Stimulated activated CD4-positive, alpha-beta T cell treated with anti-CD3 and anti-CD28 coated beads, Interleukin-1b, Interleukin-23, amount 100 ng/mL, for 48 hours (primary cell): ENCODE data around the gene MALRD1.

ENCODE experiments used
- DNase-seq: peaks from one replicate; pipeline ENCODE4 v3.0.0-alpha.2; 2020

MALRD1 gene

DNA sequence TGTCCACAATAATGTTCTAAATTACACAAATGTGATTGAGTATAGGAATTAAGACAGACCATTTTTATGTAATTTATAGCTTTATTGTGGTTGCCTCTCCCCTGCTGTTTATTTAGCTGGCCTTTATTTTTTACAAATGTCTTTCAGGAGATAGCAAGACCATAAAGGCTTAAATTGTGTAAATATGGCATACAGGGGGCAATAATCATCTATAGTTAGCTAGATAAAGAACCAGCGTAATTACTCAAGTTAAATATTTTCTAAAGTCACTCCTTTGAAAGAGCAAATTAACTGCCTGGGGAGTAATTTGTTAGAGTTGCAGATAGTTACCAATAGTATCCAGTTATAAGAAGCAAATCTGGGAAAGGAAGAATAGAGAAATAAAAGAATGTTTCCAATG lies at the start of gene MALRD1:
Gene MALRD1 (plus strand): TSS at position 313 of the 400 bp plus-strand sequence. CDS start 138 bp downstream, outside the sequence.
- no peak for DNase-seq

- DNase-seq = no peak
Measured at GRCh38 chr10:19003341-19003740, 45.3 kb upstream of the MALRD1 start.

DNA sequence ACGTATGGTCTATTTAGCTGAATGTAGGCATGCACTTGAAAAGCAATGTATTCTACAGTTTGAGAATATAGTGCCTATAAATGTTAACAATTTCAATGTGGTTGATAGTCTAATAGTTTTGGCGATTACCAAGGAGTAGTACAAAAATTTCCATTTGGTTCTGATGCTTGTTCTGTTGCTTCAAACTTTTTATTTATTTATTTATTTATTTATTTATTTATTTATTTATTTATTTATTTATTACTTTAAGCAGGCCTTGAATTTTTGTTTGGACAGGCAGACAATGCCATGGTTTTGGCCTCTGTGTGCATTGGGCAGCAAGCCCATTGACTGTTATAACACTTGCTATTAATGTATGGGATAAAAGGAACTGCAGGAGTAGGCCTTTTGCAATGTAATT lies 36.5 kb upstream of the MALRD1 start:
- DNase-seq = no peak

- DNase-seq = no peak
Measured at GRCh38 chr10:19014034-19014433, 34.6 kb upstream of the MALRD1 start.

DNA sequence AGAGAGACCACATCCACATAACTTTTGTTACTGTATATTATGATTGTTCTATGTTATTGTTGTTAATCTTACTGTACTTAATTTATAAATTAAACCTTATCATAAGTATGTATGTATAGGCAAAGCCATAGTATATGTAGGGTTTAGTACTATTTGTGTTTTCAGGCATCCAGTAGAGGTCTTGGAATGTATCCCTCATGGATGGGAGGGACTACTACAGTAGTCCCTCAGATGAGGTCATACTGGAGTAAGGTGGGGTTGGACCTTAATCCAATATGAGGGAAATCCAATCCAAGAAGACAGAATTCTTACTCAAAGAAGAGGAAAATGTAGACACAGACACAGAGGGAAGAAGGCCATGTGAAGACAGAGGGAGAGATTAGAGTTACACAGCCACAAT lies 34.1 kb upstream of the MALRD1 start:
- DNase-seq = no peak

DNA sequence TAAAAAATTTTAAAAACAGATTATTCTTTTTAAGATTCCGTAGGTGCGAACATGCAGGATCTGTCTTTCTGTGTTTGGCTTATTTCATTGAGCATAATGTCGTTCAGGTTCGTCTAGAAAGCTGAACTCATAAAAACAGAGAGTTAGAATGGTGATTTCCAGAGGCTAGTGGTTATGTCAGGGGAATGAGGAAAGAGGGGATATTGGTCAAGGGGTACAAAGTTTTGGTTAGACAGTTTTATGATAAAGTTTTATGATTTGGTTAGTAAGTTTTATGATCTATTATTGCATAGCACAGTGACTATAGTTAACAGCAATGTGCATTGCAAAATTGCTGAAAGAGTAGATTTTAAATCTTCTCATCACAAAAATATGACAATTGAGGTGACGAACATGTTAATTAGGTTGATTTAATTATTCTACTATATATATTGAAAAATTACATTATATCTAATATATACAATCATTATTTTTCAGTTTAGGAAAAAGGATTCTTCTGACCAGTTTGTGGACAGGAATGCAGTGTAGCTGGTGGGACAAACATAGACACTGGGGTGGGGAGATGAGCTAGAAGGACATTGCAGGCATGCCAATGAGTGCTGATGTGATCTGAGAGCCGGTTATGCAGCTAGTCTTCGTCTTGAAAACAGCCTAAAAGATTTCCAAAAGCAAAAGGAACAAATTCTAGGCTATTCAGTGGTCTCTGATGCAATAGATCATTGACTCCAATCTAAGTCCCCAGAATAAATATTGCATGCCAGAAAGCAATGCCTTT lies 31.3 kb upstream of the MALRD1 start:
- DNase-seq = no peak

- no peak for DNase-seq
Measured at GRCh38 chr10:19021162-19021561, 27.4 kb upstream of the MALRD1 start.

GRCh38 chr10:19024611-19025010 lies 24.0 kb upstream of the MALRD1 start:
- no peak for DNase-seq

GRCh38 chr10:19031763-19032162 lies 16.8 kb upstream of the MALRD1 start:
- DNase-seq = no peak

GRCh38 chr10:19033741-19034140 lies 14.9 kb upstream of the MALRD1 start:
- DNase-seq = no peak

GRCh38 chr10:19041171-19041570 lies 7.4 kb upstream of the MALRD1 start:
- no peak for DNase-seq

DNA sequence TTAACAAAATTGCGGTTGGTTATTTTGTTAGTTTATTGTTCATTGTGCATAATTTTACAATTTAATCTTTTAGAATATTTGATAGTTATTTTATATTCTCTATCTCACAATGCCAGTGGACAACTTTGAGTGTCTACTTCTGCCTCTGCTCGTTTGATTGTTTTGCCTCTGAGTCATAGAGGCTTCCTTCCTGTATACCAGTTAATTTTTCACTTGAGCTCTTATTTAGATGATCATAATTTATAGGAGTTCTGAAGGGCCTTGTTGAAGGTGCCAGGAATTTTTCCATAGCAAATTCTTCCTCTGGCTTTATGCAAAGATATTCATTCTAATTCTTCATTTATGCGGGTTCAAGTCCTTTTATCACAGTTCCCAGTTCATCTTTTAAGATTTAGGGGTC lies 5.2 kb upstream of the MALRD1 start:
- DNase-seq = no peak

DNA sequence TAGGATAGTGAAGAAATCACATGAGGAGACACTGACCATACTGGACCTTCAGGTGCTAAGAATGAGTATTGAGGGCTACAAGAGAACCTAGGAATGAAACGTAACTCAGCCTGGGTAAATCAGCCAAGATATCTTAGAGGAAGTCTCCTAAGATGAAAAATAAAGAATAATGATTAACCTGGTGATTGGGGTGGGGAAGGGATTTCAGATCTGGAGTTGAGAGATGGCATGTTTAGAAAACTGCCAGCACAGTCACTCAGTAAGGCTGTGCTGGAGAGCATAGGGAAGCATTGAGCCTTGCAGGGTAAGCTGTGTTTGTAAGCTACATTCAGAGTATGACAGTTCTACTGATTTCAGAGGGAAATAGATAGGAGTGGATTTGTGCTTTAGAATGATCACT lies 1.9 kb upstream of the MALRD1 start:
- DNase-seq = no peak

DNA sequence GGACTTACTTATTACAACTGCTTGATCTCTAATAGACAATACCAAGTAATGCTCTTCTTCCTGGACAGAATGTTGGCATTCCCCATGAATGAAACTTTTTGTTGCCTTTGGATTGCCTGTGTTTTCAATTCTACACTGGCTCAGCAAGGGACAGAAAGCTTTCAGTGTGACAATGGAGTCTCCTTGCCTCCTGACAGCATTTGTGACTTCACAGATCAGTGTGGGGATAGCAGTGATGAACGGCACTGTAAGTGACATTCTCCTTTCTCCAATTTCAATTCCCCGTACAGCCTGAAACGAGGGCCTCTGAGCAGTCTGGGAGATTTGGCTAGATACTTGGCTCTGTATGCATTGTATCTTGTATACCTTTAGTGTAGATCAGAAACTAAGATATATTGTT lies 290 bp downstream of the MALRD1 start:
- no peak for DNase-seq

- DNase-seq = no peak
Measured at GRCh38 chr10:19049567-19049966, 966 bp downstream of the MALRD1 start.

- DNase-seq = no peak
Measured at GRCh38 chr10:19054289-19054835, 5.8 kb downstream of the MALRD1 start.

DNA sequence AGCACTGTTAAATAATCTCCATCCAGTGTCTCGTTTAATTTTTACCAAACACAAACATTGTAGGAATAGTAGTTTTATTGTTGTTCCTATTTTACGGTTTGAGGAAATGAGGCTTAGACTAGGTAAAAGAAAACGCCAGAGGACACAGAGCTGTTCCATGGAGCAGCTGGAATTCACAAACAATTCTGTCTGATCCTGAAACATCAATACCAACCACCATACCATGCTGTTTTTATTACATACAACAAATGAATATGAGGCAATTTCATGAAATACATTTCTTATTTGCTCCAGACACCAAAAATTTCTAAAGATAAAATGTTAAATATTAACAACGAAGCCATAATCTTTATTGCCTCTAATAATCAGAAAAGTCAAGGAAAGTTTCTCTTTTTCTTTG lies 9.4 kb downstream of the MALRD1 start:
- DNase-seq = no peak

- no peak for DNase-seq
Measured at GRCh38 chr10:19063986-19064385, 15.4 kb downstream of the MALRD1 start.

- DNase-seq = no peak
Measured at GRCh38 chr10:19071946-19072345, 23.3 kb downstream of the MALRD1 start.

DNA sequence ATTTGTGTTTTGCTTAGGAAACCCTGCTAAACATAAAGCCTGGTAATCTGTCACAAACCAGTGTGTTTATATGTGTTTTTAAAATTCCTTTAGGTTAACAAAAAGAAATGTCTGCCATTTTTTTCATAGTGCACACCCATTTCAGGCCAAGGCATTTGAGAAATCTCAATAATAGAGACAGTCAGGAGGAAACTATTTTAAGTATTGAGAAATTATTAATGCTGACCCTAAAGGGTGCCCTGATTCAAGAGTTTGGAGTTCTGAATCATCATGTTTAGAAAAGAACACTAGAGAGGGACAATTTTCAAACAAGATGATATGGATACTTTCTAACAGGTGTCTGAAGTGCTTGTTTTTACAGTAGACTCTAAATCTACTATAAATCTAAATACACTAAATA lies 28.7 kb downstream of the MALRD1 start:
- DNase-seq = no peak

DNA sequence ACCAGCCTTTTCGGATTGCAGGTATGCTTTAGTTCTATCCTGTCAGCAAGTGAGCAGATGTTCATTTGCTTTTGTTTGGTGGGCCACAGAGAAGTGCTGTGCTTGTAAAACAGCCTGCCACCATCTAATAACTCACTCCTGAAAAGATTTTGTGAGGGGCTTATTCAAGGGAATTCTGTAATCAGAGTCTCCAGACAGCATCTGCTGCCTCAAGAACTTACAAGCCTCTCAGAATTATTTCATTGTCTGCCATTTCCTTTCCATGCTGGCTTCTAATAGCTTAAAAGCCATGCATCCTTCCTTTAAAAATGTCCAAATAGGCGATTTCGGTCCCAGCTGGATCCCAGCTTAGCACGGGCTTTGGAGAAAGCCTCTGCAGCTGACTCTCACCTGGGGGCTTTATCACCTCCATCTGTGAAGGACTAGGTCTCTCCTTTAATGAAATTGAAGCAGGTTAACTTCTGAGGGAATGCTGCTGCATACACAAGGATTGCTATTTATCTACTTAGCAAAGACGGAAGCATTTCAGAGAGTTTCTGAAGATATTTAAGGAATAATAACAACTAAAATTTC lies 48.0 kb downstream of the MALRD1 start:
- DNase-seq = no peak

DNA sequence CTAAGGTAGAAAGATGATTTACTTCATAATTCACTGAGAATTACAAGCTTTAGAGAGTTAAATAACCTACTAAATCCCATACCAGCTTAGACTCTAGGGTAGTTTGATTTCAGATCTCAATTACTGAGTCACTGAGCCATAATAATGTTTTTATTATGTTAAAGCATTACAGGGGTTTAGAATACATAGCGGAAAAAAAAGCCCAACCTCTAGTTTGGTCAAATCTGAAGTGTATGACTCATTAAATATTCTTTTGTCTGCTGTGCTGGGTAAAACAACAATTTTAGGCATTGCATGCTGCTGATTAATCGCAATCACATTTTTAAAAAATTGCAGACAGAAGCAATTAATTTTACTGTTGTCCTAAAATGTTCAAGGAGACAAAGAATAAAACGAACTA lies 48.5 kb downstream of the MALRD1 start:
- no peak for DNase-seq

- no peak for DNase-seq
Measured at GRCh38 chr10:19098803-19099202, 50.2 kb downstream of the MALRD1 start.

DNA sequence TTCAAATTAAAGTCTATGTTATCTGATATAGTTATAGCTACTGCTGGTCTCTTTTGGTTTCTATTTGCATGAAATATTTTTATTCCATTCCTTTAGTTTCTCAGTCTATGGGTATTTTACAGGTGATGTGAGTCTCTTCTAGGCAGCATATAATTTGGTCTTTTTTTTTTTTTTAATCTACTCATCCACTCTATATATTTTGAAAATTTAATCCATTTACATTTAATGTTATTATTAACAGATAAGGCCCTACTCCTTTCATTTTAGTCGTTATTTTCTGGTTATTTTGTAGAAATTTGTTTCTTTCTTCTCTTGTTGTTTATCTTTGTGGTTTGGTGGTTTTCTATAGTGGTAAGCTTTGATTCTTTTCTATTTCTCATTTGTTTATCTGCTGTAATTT lies 58.8 kb downstream of the MALRD1 start:
- no peak for DNase-seq
